ENCODE data around the gene MRPS25. TPM values are rescaled to one million over a fixed set of nuclear protein-coding genes. Genes with fewer than 3 reads are reported as not detected.

Gene MRPS25
- total RNA-seq, 6 experiments from 2014 or later: 31.4 to 45.2 (median 33.4) TPM

GRCh38 chr3:15092686-15093085 lies 27.6 kb upstream of the MRPS25 start:
- Mint-ChIP-seq H3K9me3 (no peaks in the 10 kb centered on the region), H3K4me1 (ENCODE audit: low read depth) (peaks cover 4% of the 10 kb centered on the region), H3K4me3 (no peak overlapping the region), H3K36me3 (ENCODE audit: low read depth) (peaks cover 9% of the 10 kb centered on the region), H3K27ac (no peak overlapping the region), H3K27me3 (ENCODE audit: insufficient read depth) (no peaks in the 10 kb centered on the region)
- no peak for DNase-seq
- TF ChIP-seq, protein P1, sequence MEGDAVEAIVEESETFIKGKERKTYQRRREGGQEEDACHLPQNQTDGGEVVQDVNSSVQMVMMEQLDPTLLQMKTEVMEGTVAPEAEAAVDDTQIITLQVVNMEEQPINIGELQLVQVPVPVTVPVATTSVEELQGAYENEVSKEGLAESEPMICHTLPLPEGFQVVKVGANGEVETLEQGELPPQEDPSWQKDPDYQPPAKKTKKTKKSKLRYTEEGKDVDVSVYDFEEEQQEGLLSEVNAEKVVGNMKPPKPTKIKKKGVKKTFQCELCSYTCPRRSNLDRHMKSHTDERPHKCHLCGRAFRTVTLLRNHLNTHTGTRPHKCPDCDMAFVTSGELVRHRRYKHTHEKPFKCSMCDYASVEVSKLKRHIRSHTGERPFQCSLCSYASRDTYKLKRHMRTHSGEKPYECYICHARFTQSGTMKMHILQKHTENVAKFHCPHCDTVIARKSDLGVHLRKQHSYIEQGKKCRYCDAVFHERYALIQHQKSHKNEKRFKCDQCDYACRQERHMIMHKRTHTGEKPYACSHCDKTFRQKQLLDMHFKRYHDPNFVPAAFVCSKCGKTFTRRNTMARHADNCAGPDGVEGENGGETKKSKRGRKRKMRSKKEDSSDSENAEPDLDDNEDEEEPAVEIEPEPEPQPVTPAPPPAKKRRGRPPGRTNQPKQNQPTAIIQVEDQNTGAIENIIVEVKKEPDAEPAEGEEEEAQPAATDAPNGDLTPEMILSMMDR (IDR thresholded peaks at IDR 0.05): no peak

DNA sequence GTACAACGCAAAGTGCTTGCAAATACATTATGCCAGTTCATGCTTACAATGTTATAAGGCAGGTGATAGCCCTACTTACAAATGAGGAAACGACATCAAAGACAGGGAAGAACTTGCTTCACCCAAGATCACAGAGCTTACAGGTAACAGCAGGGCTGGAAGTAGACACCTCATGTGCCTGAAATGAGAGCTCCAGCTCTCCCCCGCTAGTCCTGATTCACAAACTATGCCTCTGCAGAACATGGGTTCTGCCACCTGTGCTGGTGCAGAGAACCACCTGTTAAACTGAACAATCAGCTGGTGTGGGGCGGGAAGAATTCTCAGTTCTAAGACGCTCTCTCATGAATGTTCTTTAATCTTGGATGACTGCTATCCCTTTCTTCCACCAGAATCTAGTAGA lies 26.5 kb upstream of the MRPS25 start:
- H3K27ac Mint-ChIP-seq: no peak overlapping the region
- TF ChIP-seq, protein P1 (IDR thresholded peaks at IDR 0.05): no peak
- no peaks in the 10 kb centered on the region for H3K9me3 Mint-ChIP-seq
- no peak overlapping the region for H3K4me3 Mint-ChIP-seq
- no peaks in the 10 kb centered on the region for H3K27me3 Mint-ChIP-seq (ENCODE audit: insufficient read depth)
- DNase-seq: no peak
- H3K36me3 Mint-ChIP-seq (ENCODE audit: low read depth): peaks cover 8% of the 10 kb centered on the region
- no peaks in the 10 kb centered on the region for H3K4me1 Mint-ChIP-seq (ENCODE audit: low read depth)

DNA sequence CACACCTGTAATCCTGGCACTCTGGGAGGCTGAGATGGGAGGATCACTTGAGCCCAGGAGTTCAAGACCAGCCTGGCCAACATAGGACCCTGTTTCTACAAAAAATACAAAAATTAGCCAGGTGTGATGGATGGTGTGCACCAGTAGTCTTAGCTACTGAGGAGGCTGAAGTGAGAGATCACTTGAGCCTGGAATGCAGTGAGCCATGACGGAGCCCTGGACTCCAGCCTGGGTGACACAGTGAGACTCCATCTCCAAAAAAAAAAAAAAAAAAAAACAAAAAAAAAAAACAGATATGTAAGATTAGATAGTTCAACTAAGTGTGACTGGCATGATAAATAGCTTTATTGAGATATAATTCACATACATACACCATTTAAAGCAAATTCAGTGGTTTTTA lies 24.1 kb upstream of the MRPS25 start:
- Mint-ChIP-seq H3K27me3 (ENCODE audit: insufficient read depth) (no peaks in the 10 kb centered on the region), H3K9me3 (no peaks in the 10 kb centered on the region), H3K36me3 (ENCODE audit: low read depth) (peaks cover 20% of the 10 kb centered on the region), H3K4me3 (no peak overlapping the region), H3K27ac (no peak overlapping the region), H3K4me1 (ENCODE audit: low read depth) (no peaks in the 10 kb centered on the region)
- no peak for DNase-seq
- TF ChIP-seq, protein P1 (IDR thresholded peaks at IDR 0.05): no peak

DNA sequence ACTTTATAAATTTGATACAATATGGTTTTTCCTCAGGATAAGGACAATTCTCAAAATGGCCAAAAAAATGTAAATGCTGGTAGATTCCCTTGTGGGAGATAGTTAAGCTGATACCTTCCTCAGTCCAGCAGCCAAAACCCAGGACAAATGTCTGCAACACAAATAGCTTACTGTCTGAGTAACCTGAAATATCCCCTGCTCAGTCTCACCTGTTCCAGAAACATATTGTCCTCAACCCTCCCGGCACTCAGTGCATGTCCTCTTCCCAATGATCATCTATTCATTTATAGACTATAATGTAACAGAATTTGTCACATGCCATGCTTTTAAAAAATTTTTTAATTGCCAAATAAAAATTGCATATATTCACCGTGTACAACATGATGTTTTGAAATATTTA lies 21.6 kb upstream of the MRPS25 start:
- H3K9me3 Mint-ChIP-seq: no peaks in the 10 kb centered on the region
- H3K27ac Mint-ChIP-seq: no peak overlapping the region
- no peak overlapping the region for H3K4me3 Mint-ChIP-seq
- no peak for DNase-seq
- peaks cover 37% of the 10 kb centered on the region for H3K36me3 Mint-ChIP-seq (ENCODE audit: low read depth)
- TF ChIP-seq, protein P1 (IDR thresholded peaks at IDR 0.05): no peak
- H3K27me3 Mint-ChIP-seq (ENCODE audit: insufficient read depth): no peaks in the 10 kb centered on the region; the same call in 1 of the 2 replicates
- H3K4me1 Mint-ChIP-seq (ENCODE audit: low read depth): peaks cover 7% of the 10 kb centered on the region

GRCh38 chr3:15086263-15086662 lies 21.1 kb upstream of the MRPS25 start:
- H3K4me3 Mint-ChIP-seq: no peak overlapping the region
- DNase-seq: no peak
- peaks cover 42% of the 10 kb centered on the region for H3K36me3 Mint-ChIP-seq (ENCODE audit: low read depth)
- no peaks in the 10 kb centered on the region for H3K9me3 Mint-ChIP-seq
- H3K27ac Mint-ChIP-seq: no peak overlapping the region
- TF ChIP-seq, protein P1 (IDR thresholded peaks at IDR 0.05): no peak
- H3K4me1 Mint-ChIP-seq (ENCODE audit: low read depth): peaks cover 8% of the 10 kb centered on the region
- no peaks in the 10 kb centered on the region; the same call in 1 of the 2 replicates for H3K27me3 Mint-ChIP-seq (ENCODE audit: insufficient read depth)

DNA sequence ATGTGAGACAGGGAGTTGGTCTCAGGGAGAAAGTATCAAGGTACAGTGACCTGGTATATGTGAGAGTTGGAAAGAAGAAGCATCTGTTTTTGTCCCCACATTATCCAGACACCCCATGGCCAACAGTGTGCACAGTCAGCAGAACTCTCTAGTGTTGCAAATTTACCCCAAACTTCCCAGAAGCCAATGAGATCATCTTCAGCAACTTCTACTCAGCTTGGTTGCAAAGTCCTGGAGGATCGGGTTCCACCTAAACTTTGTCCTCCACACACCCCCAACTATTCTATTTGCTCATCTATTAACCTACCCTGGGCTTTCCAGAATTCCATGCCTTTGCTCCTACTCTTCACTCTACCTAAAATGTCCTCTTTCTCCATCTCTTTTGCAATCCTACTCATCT lies 18.1 kb upstream of the MRPS25 start:
- no peaks in the 10 kb centered on the region for H3K9me3 Mint-ChIP-seq
- no peak for DNase-seq
- no peak overlapping the region for H3K27ac Mint-ChIP-seq
- H3K27me3 Mint-ChIP-seq (ENCODE audit: insufficient read depth): no peaks in the 10 kb centered on the region; the same call in 1 of the 2 replicates
- H3K36me3 Mint-ChIP-seq (ENCODE audit: low read depth): peaks cover 49% of the 10 kb centered on the region
- H3K4me3 Mint-ChIP-seq: no peak overlapping the region
- TF ChIP-seq, protein P1 (IDR thresholded peaks at IDR 0.05): no peak
- peaks cover 8% of the 10 kb centered on the region for H3K4me1 Mint-ChIP-seq (ENCODE audit: low read depth)
